ENCODE results near the gene CASS4. TPM values are rescaled to one million over a fixed set of nuclear protein-coding genes. Genes with fewer than 3 reads are reported as not detected.
A peak's percentile ranks its signal among the peaks of the same experiment; 100 is the strongest.

Gene CASS4
- total RNA-seq, 4 donors from 2014 or later = 1.1 to 1.4 (median 1.1) TPM; not detected in 1

GRCh38 chr20:56460459-56460858 is 48.4 kb downstream of the CASS4 start:
- DNase-seq = no peak
- WGBS, 2 donors (ENCODE audit: low coverage in 1 of 2) = 68% methylated on average over 3 of the region's 3 CpGs; no CpG with 5 or more reads in 1 of the 2 donors
- intact Hi-C loops (cut with DNase I; ENCODE audit: low total_unique reads) (no loop called here), in situ Hi-C loops (cut with MboI; ENCODE audit: low pct_ligation_motif_present in 1 of 4, low pct_unique_long_range_greater_than_20kb in 1 of 4, low sequenced_read_pairs in 3 of 4) (loop anchor here in 2 of 4 donors (5.0 to 10.0 kb wide), 2 partner anchors 56 to 63 kb away; no protein-coding TSS in a partner anchor)
- no peaks in the 10 kb centered on the region for H3K27me3 ChIP-seq
- no peak overlapping the region for H3K4me3 ChIP-seq
- TF ChIP-seq POLR2A (IDR thresholded peaks at IDR 0.05) (no peak), EP300 (IDR thresholded peaks at IDR 0.05; ENCODE audit: low read depth) (no peak), CTCF (IDR thresholded peaks at IDR 0.05) (no peak), POLR2AphosphoS5 (IDR thresholded peaks at IDR 0.05) (no peak)
- H3K9me3 ChIP-seq = no peaks in the 10 kb centered on the region
- no peaks in the 10 kb centered on the region for H3K4me1 ChIP-seq
- H3K36me3 ChIP-seq = no peaks in the 10 kb centered on the region
- no peak overlapping the region for H3K27ac ChIP-seq

GRCh38 chr20:56461576-56461975 is 49.5 kb downstream of the CASS4 start:
- Histone ChIP-seq H3K4me3 (no peak overlapping the region), H3K27ac (no peak overlapping the region), H3K4me1 (no peaks in the 10 kb centered on the region), H3K9me3 (no peaks in the 10 kb centered on the region), H3K27me3 (no peaks in the 10 kb centered on the region), H3K36me3 (no peaks in the 10 kb centered on the region)
- TF ChIP-seq CTCF (IDR thresholded peaks at IDR 0.05) (no peak), POLR2A (IDR thresholded peaks at IDR 0.05) (no peak), EP300 (IDR thresholded peaks at IDR 0.05; ENCODE audit: low read depth) (no peak), POLR2AphosphoS5 (IDR thresholded peaks at IDR 0.05) (no peak)
- in situ Hi-C loops (cut with MboI; ENCODE audit: low pct_ligation_motif_present in 1 of 4, low pct_unique_long_range_greater_than_20kb in 1 of 4, low sequenced_read_pairs in 3 of 4) (loop anchor here in 2 of 4 donors (5.0 to 10.0 kb wide), 2 partner anchors 57 to 64 kb away; no protein-coding TSS in a partner anchor), intact Hi-C loops (cut with DNase I; ENCODE audit: low total_unique reads) (no loop called here)
- DNase-seq = no peak
- 52% methylated on average over 3 of the region's 3 CpGs; no CpG with 5 or more reads in 1 of the 2 donors for WGBS, 2 donors (ENCODE audit: low coverage in 1 of 2)

DNA sequence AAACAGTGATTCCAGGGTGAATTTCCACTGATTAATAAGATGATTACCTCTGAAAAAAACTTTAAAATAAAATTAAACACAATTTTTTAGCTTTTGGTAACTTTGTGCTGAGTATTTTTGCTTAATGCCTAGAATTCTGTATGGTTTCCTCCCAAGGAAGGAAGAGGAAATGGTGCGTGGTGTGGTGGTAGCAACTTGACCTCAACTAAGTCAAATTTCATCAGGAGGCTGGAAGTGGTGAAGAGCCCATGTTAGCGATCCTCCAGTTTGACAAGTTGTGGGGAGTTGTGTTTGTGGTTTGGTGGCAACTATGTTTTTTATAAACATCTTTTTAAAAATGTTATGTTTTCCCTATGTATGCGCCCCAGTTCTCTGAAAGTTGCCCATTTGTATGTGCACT is 51.4 kb downstream of the CASS4 start:
- intact Hi-C loops (cut with DNase I; ENCODE audit: low total_unique reads) = no loop called here

GRCh38 chr20:56465997-56466396 is 53.9 kb downstream of the CASS4 start:
- whole genome bisulfite sequencing, 2 donors (ENCODE audit: low coverage in 1 of 2) = 53 to 69% methylated on average over 5 to 7 of the region's 7 CpGs
- Histone ChIP-seq H3K4me3 (no peak overlapping the region), H3K27ac (peak overlapping the region in 3 of 4 donors; percentile 6 to 33 (median 31)), H3K4me1 (peaks cover 10 to 20% (median 10%) of the 10 kb centered on the region in 4 donors), H3K36me3 (no peaks in the 10 kb centered on the region), H3K9me3 (no peaks in the 10 kb centered on the region), H3K27me3 (no peaks in the 10 kb centered on the region)
- in situ Hi-C loops (cut with MboI; ENCODE audit: low pct_ligation_motif_present in 1 of 4, low pct_unique_long_range_greater_than_20kb in 1 of 4, low sequenced_read_pairs in 3 of 4) (loop anchor here in 1 of 4 donors (10.0 kb wide), 1 partner anchor 61 kb away; no protein-coding TSS in a partner anchor), intact Hi-C loops (cut with DNase I; ENCODE audit: low total_unique reads) (no loop called here)
- DNase-seq = no peak
- TF ChIP-seq CTCF (IDR thresholded peaks at IDR 0.05) = no peak
- no peak for TF ChIP-seq POLR2AphosphoS5 (IDR thresholded peaks at IDR 0.05)
- TF ChIP-seq POLR2A (IDR thresholded peaks at IDR 0.05) = no peak

More for the DNA sequence above, 51.4 kb downstream of the CASS4 start:
- peaks cover 0 to 3% (median 2%) of the 10 kb centered on the region in 4 donors for H3K4me1 ChIP-seq
- H3K27ac ChIP-seq = peak overlapping the region in 1 of 4 donors; percentile 19
- H3K9me3 ChIP-seq = no peaks in the 10 kb centered on the region
- no peaks in the 10 kb centered on the region for H3K27me3 ChIP-seq
- no peaks in the 10 kb centered on the region for H3K36me3 ChIP-seq
- in situ Hi-C loops (cut with MboI; ENCODE audit: low pct_ligation_motif_present in 1 of 4, low pct_unique_long_range_greater_than_20kb in 1 of 4, low sequenced_read_pairs in 3 of 4) = loop anchor here in 2 of 4 donors (5.0 to 10.0 kb wide), 2 partner anchors 59 to 66 kb away; no protein-coding TSS in a partner anchor
- 60 to 83% methylated on average over 3 of the region's 3 CpGs for WGBS, 2 donors (ENCODE audit: low coverage in 1 of 2)
- TF ChIP-seq EP300 (IDR thresholded peaks at IDR 0.05; ENCODE audit: low read depth) (no peak), CTCF (IDR thresholded peaks at IDR 0.05) (no peak), POLR2AphosphoS5 (IDR thresholded peaks at IDR 0.05) (no peak), POLR2A (IDR thresholded peaks at IDR 0.05) (no peak)
- no peak overlapping the region for H3K4me3 ChIP-seq
- DNase-seq = no peak

Data from transverse colon (tissue), 4 donors.